Mononuclear cell (primary cell): ENCODE data around the gene PIAS4. TPM values are rescaled to one million over a fixed set of nuclear protein-coding genes. Genes with fewer than 3 reads are reported as not detected.
"Not testable (repeated sequence)": the region's sequence is repeated elsewhere in the genome, so short reads cannot be mapped to it uniquely, and the experiment has no call there.

ENCODE experiments used
- H3K27me3 ChIP-seq: 2 replicates; pipeline ENCODE4 v1.6.0; 2011; ENCODE audit warnings: low read length, control low read depth; ENCODE audit not compliant: insufficient read depth
- H3K4me1 ChIP-seq: 2 replicates; pipeline ENCODE4 v1.5.1; 2011; ENCODE audit warnings: mild to moderate bottlenecking, low read length, control low read depth; ENCODE audit not compliant: insufficient read depth
- H3K4me3 ChIP-seq: 2 replicates; pipeline ENCODE4 v1.5.1; 2011; ENCODE audit warnings: mild to moderate bottlenecking, low read length, moderate library complexity
- H3K9me3 ChIP-seq: 2 replicates; pipeline ENCODE4 v1.5.1; 2011; ENCODE audit warnings: low read depth, mild to moderate bottlenecking, control low read depth, low read length
- total RNA-seq: library from RNA; depleted of rRNA; stranded (reverse); fragments of >200 nt; gene quantifications from one replicate; pipeline ENCODE4 v1.2.3, GENCODE V29; 2012

Gene PIAS4
- total RNA-seq, 1 donor: 12.0 TPM

DNA sequence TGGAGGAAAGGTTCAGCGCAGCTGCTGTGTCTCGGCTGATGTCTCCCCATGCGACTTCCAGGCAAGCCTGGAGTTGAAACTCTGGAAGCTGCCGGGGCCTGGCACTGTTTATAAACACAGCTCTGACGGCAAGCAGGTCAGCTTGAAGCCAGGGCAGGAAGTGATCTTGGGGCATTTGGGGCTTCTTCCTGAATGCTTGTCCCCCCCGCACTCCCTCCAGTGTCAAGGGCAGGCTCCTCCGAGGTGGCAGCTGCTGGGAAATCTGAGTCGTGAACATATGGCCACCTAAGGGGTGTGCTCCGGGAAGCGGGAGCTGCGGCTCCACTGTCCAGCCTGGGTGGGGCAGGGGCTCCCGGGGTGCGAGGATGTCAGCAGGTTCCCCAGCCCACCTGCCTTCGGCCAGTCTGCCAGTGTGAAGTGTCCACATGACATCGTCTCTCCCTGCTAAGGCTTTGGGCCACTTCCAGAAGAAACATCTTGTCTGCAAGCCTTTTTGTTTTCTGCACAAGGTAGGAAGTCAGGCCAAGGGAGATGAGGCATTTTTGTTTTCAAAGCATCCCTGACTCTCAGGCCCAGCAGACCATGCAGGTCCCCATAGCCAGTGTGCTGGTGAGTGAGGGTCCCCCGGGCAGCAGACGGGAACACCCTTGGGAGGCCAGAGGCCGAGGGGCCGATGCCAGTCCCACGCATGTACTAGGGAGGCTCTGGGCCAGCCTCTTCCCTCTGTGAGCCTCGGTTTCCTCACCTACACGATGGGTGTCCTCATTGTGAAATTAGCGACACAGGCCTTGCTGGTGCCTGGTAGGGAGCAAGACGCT is 2.7 kb downstream of the PIAS4 start:
- no peaks in the 10 kb centered on the region for H3K9me3 ChIP-seq
- H3K4me3 ChIP-seq: no peak overlapping the region
- H3K4me1 ChIP-seq: peaks cover 48% of the 10 kb centered on the region
- H3K27me3 ChIP-seq: no peaks in the 10 kb centered on the region

DNA sequence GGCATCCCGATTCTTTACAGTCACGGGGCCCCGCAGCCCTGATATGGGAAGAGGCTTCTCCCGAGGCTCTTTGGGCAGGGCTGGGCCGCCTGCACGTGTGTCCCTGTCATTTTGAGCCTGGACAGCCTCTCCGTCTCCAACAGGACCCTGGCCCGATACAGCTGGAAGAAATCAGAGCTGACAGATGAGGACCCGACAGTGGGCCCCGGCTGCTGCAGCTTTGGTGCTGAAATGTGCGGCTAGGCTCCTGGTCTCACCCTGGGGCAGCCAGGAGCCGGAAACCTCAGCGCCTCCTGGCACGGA is 3.2 kb downstream of the PIAS4 start:
- Histone ChIP-seq H3K4me3 (no peak overlapping the region), H3K4me1 (peaks cover 48% of the 10 kb centered on the region), H3K9me3 (no peaks in the 10 kb centered on the region), H3K27me3 (no peaks in the 10 kb centered on the region)

GRCh38 chr19:4011430-4011829 is 3.9 kb downstream of the PIAS4 start:
- not testable (repeated sequence) for H3K9me3 ChIP-seq, H3K4me3 ChIP-seq, H3K27me3 ChIP-seq
- H3K4me1 ChIP-seq: peaks cover 46% of the 10 kb centered on the region

GRCh38 chr19:4012092-4012974 is 4.8 kb downstream of the PIAS4 start:
- Histone ChIP-seq H3K4me1 (peaks cover 40% of the 10 kb centered on the region), H3K4me3 (no peak overlapping the region), H3K27me3 (no peaks in the 10 kb centered on the region), H3K9me3 (no peaks in the 10 kb centered on the region)

GRCh38 chr19:4012975-4013634 is 5.6 kb downstream of the PIAS4 start:
- H3K9me3 ChIP-seq: no peaks in the 10 kb centered on the region
- no peaks in the 10 kb centered on the region for H3K27me3 ChIP-seq
- H3K4me1 ChIP-seq: peaks cover 38% of the 10 kb centered on the region
- no peak overlapping the region for H3K4me3 ChIP-seq

DNA sequence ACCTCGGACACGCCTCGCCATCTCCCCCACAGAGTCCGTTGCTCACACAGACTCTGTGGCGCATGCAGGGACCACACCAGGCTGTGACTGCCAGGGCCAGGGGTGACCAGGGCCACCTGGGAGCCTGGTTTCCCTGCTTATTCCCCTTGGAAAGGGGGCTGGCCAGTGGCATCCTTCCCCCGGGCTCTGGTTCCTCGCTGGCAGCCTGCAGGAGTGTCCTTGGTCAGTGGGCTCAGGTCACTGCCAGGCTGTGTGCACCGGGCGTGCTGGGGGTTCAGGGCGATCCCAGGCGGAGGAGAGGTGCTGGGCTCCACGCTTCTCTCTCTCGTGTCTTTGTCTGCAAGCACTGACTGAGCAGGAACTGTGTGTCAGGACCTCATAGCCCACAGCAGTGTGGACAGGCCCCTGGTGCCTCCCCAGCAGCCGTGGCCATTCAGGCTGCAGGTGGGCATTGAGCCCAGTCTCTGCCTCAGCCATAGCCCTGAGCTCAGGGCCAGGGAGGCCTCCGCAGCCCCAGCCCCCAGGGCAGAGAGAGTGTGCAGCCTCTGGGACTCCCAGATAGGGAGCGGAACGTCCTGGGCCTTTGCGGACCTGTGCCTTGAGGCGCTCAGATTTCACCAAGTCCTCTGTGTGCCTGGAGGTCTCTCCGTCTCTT is 6.5 kb downstream of the PIAS4 start:
- H3K4me1 ChIP-seq: peaks cover 29% of the 10 kb centered on the region
- H3K27me3 ChIP-seq: no peaks in the 10 kb centered on the region
- no peaks in the 10 kb centered on the region for H3K9me3 ChIP-seq
- H3K4me3 ChIP-seq: no peak overlapping the region

DNA sequence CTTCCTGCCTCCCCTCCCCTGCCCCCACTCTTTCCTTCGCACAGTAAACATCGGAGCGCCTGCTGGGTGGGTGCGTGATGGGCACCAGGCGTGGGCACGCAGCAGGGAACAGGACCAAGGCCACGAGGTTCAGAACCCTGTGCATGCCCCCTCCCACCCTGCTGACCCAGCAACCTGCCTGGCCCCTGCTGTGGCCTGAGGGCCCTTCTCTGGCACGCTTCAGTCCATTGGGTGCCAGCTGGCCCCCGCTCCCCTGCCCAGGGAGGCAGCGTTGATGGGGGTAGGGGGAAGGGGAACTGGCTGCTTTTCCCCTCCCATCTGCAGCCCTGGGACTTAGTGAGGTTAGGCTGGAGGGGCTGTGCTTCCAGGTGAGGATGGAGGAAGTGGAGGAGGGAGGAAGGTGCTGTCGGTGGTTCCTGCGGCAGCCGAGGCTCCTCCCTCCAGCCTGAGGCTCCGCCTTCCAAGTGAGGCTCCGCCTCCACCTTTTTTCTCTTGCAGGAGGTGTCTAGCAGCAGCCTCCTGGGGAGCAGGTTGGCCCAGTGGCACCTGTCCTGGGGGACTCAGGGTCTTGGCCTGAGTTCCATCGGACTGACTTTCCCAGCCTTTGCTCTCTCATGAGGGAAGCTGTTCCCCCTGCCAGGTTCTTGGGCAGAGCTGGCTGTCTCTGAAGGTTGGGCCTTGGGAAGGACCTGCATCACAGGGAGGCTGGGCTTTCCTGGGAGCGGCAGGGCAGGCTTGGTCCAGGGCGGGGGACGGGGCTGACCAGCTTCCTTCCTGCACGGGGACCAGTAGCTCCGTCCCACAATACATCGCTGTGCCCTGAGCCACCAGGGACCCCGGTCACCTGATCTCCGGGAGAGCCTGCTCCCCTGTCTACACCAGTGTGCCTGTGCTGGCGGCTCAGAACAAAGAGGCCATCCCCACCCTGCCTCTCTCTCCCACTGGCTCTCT is 7.3 kb downstream of the PIAS4 start:
- Histone ChIP-seq H3K9me3 (no peaks in the 10 kb centered on the region), H3K4me1 (peaks cover 23% of the 10 kb centered on the region), H3K4me3 (no peak overlapping the region), H3K27me3 (no peaks in the 10 kb centered on the region)

GRCh38 chr19:4015705-4016402 is 8.3 kb downstream of the PIAS4 start:
- Histone ChIP-seq H3K9me3 (no peaks in the 10 kb centered on the region), H3K27me3 (no peaks in the 10 kb centered on the region), H3K4me1 (peaks cover 18% of the 10 kb centered on the region), H3K4me3 (no peak overlapping the region)

- Histone ChIP-seq H3K4me1 (peaks cover 12% of the 10 kb centered on the region), H3K27me3 (no peaks in the 10 kb centered on the region), H3K4me3 (no peak overlapping the region), H3K9me3 (no peaks in the 10 kb centered on the region)
These were observed 8.9 kb downstream of the PIAS4 start for GRCh38 chr19:4016486-4016885.

GRCh38 chr19:4016903-4017638 is 9.5 kb downstream of the PIAS4 start:
- Histone ChIP-seq H3K4me3 (no peak overlapping the region), H3K9me3 (no peaks in the 10 kb centered on the region), H3K27me3 (no peaks in the 10 kb centered on the region), H3K4me1 (peaks cover 12% of the 10 kb centered on the region)

- H3K27me3 ChIP-seq: no peaks in the 10 kb centered on the region
- H3K4me1 ChIP-seq: peaks cover 12% of the 10 kb centered on the region
- H3K4me3 ChIP-seq: no peak overlapping the region
- no peaks in the 10 kb centered on the region for H3K9me3 ChIP-seq
These were observed 10.6 kb downstream of the PIAS4 start for GRCh38 chr19:4018140-4018613.

GRCh38 chr19:4018775-4019504 is 11.4 kb downstream of the PIAS4 start:
- H3K27me3 ChIP-seq: no peaks in the 10 kb centered on the region
- H3K4me3 ChIP-seq: no peak overlapping the region
- H3K9me3 ChIP-seq: no peaks in the 10 kb centered on the region
- peaks cover 12% of the 10 kb centered on the region for H3K4me1 ChIP-seq
